ENCODE results near the gene ERICH6B. TPM values are rescaled to one million over a fixed set of nuclear protein-coding genes. Genes with fewer than 3 reads are reported as not detected.

Gene ERICH6B
- polyA plus RNA-seq = 1.3 TPM in 1 of 2 replicates, not detected in the other

DNA sequence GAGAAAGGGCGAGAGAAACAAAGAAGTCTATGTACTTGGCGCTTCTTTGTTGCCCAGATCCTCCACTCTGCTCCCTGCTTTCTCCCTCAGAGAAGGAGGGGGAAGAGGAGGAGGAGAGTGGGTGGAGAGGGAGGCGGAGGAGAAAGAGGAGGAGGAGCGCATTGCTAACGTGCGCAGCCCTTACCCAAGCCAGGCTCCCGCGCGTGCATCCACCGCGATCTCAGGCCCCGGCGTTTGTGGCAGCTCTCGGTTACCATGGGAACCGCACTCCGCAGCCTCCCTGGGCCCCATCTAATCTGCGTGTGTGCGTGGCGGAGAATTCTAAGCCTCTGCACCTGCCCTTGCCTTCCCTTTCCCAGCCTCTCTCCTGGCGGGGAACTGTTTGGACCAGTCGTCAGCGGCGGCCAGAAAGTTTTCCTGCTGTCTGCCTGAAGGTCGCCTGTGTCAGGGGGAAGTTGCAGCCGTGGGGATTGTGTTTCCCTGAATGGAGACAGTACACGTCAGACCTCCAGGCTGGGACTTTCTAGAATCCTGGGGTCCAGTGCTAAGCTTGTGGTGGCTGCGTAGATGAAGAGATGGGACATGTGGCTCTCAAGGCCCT lies at the start of gene ERICH6B:
Gene ERICH6B, minus strand, starts transcription at position 239 of the 601 bp plus-strand sequence. CDS start 18,734 bp downstream, outside the sequence.

Other genes starting within 250 kb of the ERICH6B start
- gene SLC25A30, start 197.4 kb downstream of the ERICH6B start, polyA plus RNA-seq = 0.78 and 1.1 TPM in 2 replicates
- 9.8 and 11.4 TPM in 2 replicates for gene COG3, start 150.8 kb downstream of the ERICH6B start, polyA plus RNA-seq
- not detected in 2 replicates for gene CBY2, start 86.6 kb upstream of the ERICH6B start, polyA plus RNA-seq
- 18.3 and 27.0 TPM in 2 replicates for gene SIAH3, start 236.0 kb upstream of the ERICH6B start, polyA plus RNA-seq